Uterus (tissue), 2 donors: Measurements from ENCODE around the gene ERC2.

ENCODE experiments used
- CTCF ChIP-seq, 4 experiments: fragments of 200-600 bp in 2 of 4; fragments of 450-650 bp in 2 of 4; sonication (generic) in 2 of 4; IDR thresholded peaks; one replicate each; pipeline ENCODE4 v1.5.1; 2016 to 2019; ENCODE audit warnings: antibody characterized with exemption in 4 of 4, mild to moderate bottlenecking in 2 of 4, moderate library complexity in 1 of 4
- POLR2A ChIP-seq, 2 donors: fragments of 450-650 bp; IDR thresholded peaks; one replicate each; pipeline ENCODE4 v1.6.1; 2016; ENCODE audit warnings: antibody characterized with exemption in 2 of 2, mild to moderate bottlenecking in 1 of 2, moderate library complexity in 1 of 2

DNA sequence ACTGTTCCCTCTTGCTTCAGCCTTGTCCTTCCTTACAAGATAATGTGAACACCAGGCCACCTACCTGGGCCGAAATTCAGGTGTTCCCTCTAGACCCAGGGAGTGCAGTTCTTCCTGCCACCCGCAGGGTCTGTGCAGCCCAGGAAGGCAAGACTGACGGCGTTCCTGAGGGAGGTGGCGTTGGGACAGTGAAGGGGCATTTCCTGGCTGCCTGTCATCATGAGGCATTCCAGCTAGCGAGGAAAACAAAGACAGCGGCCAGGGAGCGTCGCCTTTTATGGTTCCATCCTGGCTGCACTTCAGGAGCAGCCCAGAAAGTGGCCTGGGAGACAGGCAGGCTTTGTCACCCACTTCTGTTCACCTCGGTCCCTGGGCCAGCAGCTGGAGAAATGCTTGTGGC, 896.4 kb downstream of the ERC2 start:
- no peak for TF ChIP-seq CTCF (IDR thresholded peaks at IDR 0.05)
- TF ChIP-seq POLR2A (IDR thresholded peaks at IDR 0.05), result no peak
